ENCODE measurements around the gene CBL. TPM values are rescaled to one million over a fixed set of nuclear protein-coding genes. Genes with fewer than 3 reads are reported as not detected.

CBL gene
- polyA plus RNA-seq, 1 of the 3 experiments (the other 2 are of a cell fraction), result 9.5 TPM

DNA sequence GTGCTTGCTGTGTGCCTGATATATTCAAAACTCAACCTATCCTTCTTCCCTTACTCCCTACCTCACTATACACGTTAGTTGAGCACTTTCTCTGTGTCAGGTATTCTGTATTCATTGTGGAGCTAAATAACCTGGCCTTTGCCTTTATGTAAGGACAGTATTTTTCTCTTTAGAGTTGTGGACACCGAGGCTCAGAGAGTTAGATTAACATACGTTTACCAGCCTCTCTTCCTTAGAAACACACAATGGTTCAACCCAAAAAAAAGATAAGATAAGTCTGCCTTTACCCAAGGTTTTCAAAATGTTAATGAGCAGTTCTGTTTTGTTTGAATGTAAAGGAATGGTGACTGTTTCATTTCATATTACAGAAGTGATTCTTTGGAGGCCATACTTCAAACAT lies 45.0 kb downstream of the CBL start:
- Histone ChIP-seq H3K36me3 (replicated peaks in 1 of 2; ENCODE audit: control insufficient read depth in 1 of 2, insufficient read depth in 2 of 2, low read length in 1 of 2) (peaks cover 0 to 12% of the 10 kb centered on the region in 2 experiments), H3F3A (replicated peaks; ENCODE audit: insufficient read depth) (peaks cover 4% of the 10 kb centered on the region), H3K4me3 (ENCODE audit: low read depth in 2 of 2, low read length in 1 of 2) (no peak overlapping the region), H3K4me2 (no peak overlapping the region), H3K9me2 (no peaks in the 10 kb centered on the region), H4K20me1 (ENCODE audit: insufficient read depth) (0 out of 2 replicates have a peak, but pooled peaks cover 11% of the 10 kb centered on the region), H3K27me3 (ENCODE audit: insufficient read depth) (no peaks in the 10 kb centered on the region), H3K4me1 (ENCODE audit: control insufficient read depth in 1 of 2, insufficient read depth in 2 of 2, low read depth in 1 of 2, low read length in 1 of 2) (no peaks in the 10 kb centered on the region), H3K9ac (no peak overlapping the region), H3K27ac (ENCODE audit: low read depth in 2 of 2, low read length in 1 of 2) (no peak overlapping the region), H2AFZ (ENCODE audit: low read depth) (no peak overlapping the region), H3K9me3 (no peaks in the 10 kb centered on the region), H3K79me2 (ENCODE audit: insufficient read depth) (peaks cover 67% of the 10 kb centered on the region)
- WGBS (ENCODE audit: low lambda C conversion rate), result 94% methylated on average over 3 of the region's 3 CpGs
- TF ChIP-seq, protein P1, sequence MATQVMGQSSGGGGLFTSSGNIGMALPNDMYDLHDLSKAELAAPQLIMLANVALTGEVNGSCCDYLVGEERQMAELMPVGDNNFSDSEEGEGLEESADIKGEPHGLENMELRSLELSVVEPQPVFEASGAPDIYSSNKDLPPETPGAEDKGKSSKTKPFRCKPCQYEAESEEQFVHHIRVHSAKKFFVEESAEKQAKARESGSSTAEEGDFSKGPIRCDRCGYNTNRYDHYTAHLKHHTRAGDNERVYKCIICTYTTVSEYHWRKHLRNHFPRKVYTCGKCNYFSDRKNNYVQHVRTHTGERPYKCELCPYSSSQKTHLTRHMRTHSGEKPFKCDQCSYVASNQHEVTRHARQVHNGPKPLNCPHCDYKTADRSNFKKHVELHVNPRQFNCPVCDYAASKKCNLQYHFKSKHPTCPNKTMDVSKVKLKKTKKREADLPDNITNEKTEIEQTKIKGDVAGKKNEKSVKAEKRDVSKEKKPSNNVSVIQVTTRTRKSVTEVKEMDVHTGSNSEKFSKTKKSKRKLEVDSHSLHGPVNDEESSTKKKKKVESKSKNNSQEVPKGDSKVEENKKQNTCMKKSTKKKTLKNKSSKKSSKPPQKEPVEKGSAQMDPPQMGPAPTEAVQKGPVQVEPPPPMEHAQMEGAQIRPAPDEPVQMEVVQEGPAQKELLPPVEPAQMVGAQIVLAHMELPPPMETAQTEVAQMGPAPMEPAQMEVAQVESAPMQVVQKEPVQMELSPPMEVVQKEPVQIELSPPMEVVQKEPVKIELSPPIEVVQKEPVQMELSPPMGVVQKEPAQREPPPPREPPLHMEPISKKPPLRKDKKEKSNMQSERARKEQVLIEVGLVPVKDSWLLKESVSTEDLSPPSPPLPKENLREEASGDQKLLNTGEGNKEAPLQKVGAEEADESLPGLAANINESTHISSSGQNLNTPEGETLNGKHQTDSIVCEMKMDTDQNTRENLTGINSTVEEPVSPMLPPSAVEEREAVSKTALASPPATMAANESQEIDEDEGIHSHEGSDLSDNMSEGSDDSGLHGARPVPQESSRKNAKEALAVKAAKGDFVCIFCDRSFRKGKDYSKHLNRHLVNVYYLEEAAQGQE (IDR thresholded peaks at IDR 0.05; ENCODE audit: low read depth, low read length), result no peak
- TF ChIP-seq FOXJ3 (CRISPR knock-in tag; IDR thresholded peaks at IDR 0.05) (no peak), NRF1 (IDR thresholded peaks at IDR 0.05; ENCODE audit: low read depth, low read length) (no peak), POLR2AphosphoS5 (IDR thresholded peaks at IDR 0.05; ENCODE audit: low read depth, low read length) (no peak), JUND (IDR thresholded peaks at IDR 0.05) (no peak), RFX5 (IDR thresholded peaks at IDR 0.05; ENCODE audit: low read length) (no peak), TAF1 (IDR thresholded peaks at IDR 0.05; ENCODE audit: borderline replicate concordance, low read depth, low read length) (no peak), FOXM1 (IDR thresholded peaks at IDR 0.05; ENCODE audit: low read depth) (no peak), YY1 (IDR thresholded peaks at IDR 0.05; ENCODE audit: low read depth) (no peak), EP300 (IDR thresholded peaks at IDR 0.05; ENCODE audit: borderline replicate concordance in 1 of 2, low read depth in 1 of 2, low read length in 1 of 2) (no peak), MEF2A (IDR thresholded peaks at IDR 0.05; ENCODE audit: borderline replicate concordance, low read depth) (no peak), SMC3 (IDR thresholded peaks at IDR 0.05; ENCODE audit: low read depth, low read length) (no peak)
- TF ChIP-seq, protein P2, sequence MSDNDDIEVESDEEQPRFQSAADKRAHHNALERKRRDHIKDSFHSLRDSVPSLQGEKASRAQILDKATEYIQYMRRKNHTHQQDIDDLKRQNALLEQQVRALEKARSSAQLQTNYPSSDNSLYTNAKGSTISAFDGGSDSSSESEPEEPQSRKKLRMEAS (IDR thresholded peaks at IDR 0.05; ENCODE audit: low read depth), result no peak
- TF ChIP-seq, protein P3, sequence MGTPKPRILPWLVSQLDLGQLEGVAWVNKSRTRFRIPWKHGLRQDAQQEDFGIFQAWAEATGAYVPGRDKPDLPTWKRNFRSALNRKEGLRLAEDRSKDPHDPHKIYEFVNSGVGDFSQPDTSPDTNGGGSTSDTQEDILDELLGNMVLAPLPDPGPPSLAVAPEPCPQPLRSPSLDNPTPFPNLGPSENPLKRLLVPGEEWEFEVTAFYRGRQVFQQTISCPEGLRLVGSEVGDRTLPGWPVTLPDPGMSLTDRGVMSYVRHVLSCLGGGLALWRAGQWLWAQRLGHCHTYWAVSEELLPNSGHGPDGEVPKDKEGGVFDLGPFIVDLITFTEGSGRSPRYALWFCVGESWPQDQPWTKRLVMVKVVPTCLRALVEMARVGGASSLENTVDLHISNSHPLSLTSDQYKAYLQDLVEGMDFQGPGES (IDR thresholded peaks at IDR 0.05; ENCODE audit: low read depth, low read length), result no peak
- TF ChIP-seq, protein P4, sequence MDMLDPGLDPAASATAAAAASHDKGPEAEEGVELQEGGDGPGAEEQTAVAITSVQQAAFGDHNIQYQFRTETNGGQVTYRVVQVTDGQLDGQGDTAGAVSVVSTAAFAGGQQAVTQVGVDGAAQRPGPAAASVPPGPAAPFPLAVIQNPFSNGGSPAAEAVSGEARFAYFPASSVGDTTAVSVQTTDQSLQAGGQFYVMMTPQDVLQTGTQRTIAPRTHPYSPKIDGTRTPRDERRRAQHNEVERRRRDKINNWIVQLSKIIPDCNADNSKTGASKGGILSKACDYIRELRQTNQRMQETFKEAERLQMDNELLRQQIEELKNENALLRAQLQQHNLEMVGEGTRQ (IDR thresholded peaks at IDR 0.05; ENCODE audit: borderline replicate concordance, low read depth, low read length), result no peak
- TF ChIP-seq, protein P5, sequence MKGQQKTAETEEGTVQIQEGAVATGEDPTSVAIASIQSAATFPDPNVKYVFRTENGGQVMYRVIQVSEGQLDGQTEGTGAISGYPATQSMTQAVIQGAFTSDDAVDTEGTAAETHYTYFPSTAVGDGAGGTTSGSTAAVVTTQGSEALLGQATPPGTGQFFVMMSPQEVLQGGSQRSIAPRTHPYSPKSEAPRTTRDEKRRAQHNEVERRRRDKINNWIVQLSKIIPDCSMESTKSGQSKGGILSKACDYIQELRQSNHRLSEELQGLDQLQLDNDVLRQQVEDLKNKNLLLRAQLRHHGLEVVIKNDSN (IDR thresholded peaks at IDR 0.05; ENCODE audit: borderline replicate concordance, low read depth), result no peak
- TF ChIP-seq, protein P6, sequence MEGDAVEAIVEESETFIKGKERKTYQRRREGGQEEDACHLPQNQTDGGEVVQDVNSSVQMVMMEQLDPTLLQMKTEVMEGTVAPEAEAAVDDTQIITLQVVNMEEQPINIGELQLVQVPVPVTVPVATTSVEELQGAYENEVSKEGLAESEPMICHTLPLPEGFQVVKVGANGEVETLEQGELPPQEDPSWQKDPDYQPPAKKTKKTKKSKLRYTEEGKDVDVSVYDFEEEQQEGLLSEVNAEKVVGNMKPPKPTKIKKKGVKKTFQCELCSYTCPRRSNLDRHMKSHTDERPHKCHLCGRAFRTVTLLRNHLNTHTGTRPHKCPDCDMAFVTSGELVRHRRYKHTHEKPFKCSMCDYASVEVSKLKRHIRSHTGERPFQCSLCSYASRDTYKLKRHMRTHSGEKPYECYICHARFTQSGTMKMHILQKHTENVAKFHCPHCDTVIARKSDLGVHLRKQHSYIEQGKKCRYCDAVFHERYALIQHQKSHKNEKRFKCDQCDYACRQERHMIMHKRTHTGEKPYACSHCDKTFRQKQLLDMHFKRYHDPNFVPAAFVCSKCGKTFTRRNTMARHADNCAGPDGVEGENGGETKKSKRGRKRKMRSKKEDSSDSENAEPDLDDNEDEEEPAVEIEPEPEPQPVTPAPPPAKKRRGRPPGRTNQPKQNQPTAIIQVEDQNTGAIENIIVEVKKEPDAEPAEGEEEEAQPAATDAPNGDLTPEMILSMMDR (IDR thresholded peaks at IDR 0.05), result no peak
- CTCF ChIA-PET, result interaction anchor here (0.9 to 2.1 kb wide), 3 partner anchors 12 to 105 kb away, joined by 3 to 4 read pairs (median 4); partner anchors contain the start of gene CBL
- no peak for DNase-seq
- POLR2A ChIA-PET, result no interaction called here
